BJ (cell line): Measurements from ENCODE around the gene SPSB4. TPM values are rescaled to one million over a fixed set of nuclear protein-coding genes. Genes with fewer than 3 reads are reported as not detected.

Experiments
- CTCF ChIA-PET: fragments of 350-600 bp; formaldehyde crosslinking; extraction: SDS; loops from one replicate; lab custom pipeline; 2021; ENCODE audit warnings: antibody characterized with exemption, inconsistent platforms; lab: Yijun Ruan, JAX
- POLR2A ChIA-PET: fragments of 300-600 bp; sonication (Branson Sonifier 250); formaldehyde crosslinking; extraction: SDS; loops from one replicate; lab custom pipeline; 2021; ENCODE audit warnings: antibody characterized with exemption; lab: Charles Lee
- DNase-seq: peaks from one replicate; pipeline ENCODE4 v3.0.0-alpha.2; 2011; ENCODE audit warnings: low read depth
- H3K27me3 ChIP-seq: 2 replicates; pipeline ENCODE4 v1.6.0; 2011; ENCODE audit warnings: low read length; ENCODE audit not compliant: control insufficient read depth, insufficient read depth
- H3K36me3 ChIP-seq: 2 replicates; pipeline ENCODE4 v1.5.1; 2011; ENCODE audit warnings: low read length; ENCODE audit not compliant: control insufficient read depth, insufficient read depth
- H3K4me3 ChIP-seq: 2 replicates; pipeline ENCODE4 v1.5.1; 2011; ENCODE audit warnings: low read depth, mild to moderate bottlenecking, control low read depth, low read length
- polyA plus RNA-seq: library from polyadenylated mRNA; depleted of rRNA; stranded (reverse); fragments of >200 nt; gene quantifications from 2 replicates; pipeline ENCODE4 v1.2.3, GENCODE V29; 2011
- TF ChIP-seq, protein P1 (sequence below): IDR thresholded peaks from 2 replicates; pipeline ENCODE4 v1.5.1; 2011; ENCODE audit warnings: low read depth, mild to moderate bottlenecking, control low read depth, inconsistent platforms, low read length, moderate library complexity; ENCODE audit not compliant: insufficient read depth

Gene SPSB4
- polyA plus RNA-seq, 1 experiment = not detected

DNA sequence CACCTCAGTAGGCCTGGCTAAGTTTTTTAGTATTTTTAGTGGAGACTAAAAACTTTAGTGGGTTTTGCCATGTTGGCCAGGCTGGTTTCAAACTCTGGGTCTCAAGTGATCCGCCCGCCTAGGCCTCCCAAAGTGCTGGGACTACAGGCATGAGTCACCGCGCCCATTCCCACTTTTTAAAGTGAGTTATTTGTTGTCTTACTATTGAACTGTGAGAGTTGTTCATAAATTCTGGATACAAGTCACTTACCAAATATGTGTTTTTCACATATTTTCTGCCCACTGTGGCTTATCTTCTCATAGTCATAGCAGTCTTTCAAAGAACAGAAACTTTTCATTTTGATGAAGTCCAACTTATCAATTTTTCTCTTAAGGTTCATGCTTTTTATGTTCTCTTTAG is 29.9 kb upstream of the SPSB4 start:
- TF ChIP-seq, protein P1, sequence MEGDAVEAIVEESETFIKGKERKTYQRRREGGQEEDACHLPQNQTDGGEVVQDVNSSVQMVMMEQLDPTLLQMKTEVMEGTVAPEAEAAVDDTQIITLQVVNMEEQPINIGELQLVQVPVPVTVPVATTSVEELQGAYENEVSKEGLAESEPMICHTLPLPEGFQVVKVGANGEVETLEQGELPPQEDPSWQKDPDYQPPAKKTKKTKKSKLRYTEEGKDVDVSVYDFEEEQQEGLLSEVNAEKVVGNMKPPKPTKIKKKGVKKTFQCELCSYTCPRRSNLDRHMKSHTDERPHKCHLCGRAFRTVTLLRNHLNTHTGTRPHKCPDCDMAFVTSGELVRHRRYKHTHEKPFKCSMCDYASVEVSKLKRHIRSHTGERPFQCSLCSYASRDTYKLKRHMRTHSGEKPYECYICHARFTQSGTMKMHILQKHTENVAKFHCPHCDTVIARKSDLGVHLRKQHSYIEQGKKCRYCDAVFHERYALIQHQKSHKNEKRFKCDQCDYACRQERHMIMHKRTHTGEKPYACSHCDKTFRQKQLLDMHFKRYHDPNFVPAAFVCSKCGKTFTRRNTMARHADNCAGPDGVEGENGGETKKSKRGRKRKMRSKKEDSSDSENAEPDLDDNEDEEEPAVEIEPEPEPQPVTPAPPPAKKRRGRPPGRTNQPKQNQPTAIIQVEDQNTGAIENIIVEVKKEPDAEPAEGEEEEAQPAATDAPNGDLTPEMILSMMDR = no peak
- H3K4me3 ChIP-seq = no peak overlapping the region
- ChIA-PET POLR2A (no interaction called here), CTCF (interaction anchor here (1.1 to 1.3 kb wide), 2 partner anchors 10 to 85 kb away, joined by 3 to 5 read pairs; no protein-coding TSS in a partner anchor)
- no peak for DNase-seq
- H3K27me3 ChIP-seq = no peaks in the 10 kb centered on the region
- H3K36me3 ChIP-seq = no peaks in the 10 kb centered on the region

DNA sequence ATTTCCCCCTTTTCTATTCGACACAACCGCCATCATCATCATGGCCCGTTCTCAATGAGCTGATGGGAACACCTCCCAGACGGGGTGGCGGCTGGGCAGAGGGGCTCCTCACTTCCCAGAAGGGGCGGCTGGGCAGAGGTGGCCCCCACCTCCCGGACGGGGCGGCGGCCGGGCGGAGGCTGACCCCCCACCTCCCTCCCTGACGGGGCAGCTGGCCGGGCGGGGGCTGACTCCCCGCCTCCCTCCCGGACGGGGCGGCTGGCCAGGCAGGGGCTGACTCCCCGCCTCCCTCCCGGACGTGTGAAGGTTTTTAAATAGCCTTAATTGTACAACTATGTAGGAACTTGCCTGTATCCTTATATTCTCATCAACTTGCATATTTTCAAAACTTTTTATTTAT is 20.9 kb upstream of the SPSB4 start:
- ChIA-PET CTCF (interaction anchor here (1.6 kb wide), 1 partner anchor 18 kb away, joined by 8 read pairs; no protein-coding TSS in a partner anchor), POLR2A (no interaction called here)
- TF ChIP-seq, protein P1 = no peak
- Histone ChIP-seq H3K36me3 (no peaks in the 10 kb centered on the region), H3K27me3 (no peaks in the 10 kb centered on the region), H3K4me3 (no peak overlapping the region)
- no peak for DNase-seq

DNA sequence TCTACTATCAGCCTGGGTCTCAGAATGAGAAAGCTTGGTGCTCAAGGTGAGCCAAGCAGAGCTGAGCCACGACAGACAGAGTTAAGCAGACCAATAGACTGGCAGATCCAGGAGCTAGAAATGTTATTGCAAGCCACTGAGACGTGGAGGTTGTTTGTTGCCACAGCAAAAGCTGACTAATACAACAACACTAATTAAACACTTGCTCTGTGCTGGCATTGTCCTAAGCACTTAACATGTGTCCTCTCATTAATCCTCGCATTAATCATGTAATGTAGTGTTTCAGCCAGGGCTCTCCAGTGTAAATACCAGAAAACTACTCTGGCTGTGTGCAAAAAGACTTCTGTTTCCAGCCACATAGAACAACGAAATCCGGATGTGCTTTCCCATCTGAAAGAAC is 11.6 kb upstream of the SPSB4 start:
- DNase-seq = no peak
- H3K4me3 ChIP-seq = no peak overlapping the region
- CTCF ChIA-PET = interaction anchor here (1.2 kb wide), 1 partner anchor 23 kb away, joined by 3 read pairs; no protein-coding TSS in a partner anchor
- H3K27me3 ChIP-seq = no peaks in the 10 kb centered on the region
- POLR2A ChIA-PET = interaction anchor here (0.6 kb wide), 1 partner anchor 353 kb away, joined by 3 read pairs; no protein-coding TSS in a partner anchor
- TF ChIP-seq, protein P1 = no peak
- H3K36me3 ChIP-seq = no peaks in the 10 kb centered on the region

DNA sequence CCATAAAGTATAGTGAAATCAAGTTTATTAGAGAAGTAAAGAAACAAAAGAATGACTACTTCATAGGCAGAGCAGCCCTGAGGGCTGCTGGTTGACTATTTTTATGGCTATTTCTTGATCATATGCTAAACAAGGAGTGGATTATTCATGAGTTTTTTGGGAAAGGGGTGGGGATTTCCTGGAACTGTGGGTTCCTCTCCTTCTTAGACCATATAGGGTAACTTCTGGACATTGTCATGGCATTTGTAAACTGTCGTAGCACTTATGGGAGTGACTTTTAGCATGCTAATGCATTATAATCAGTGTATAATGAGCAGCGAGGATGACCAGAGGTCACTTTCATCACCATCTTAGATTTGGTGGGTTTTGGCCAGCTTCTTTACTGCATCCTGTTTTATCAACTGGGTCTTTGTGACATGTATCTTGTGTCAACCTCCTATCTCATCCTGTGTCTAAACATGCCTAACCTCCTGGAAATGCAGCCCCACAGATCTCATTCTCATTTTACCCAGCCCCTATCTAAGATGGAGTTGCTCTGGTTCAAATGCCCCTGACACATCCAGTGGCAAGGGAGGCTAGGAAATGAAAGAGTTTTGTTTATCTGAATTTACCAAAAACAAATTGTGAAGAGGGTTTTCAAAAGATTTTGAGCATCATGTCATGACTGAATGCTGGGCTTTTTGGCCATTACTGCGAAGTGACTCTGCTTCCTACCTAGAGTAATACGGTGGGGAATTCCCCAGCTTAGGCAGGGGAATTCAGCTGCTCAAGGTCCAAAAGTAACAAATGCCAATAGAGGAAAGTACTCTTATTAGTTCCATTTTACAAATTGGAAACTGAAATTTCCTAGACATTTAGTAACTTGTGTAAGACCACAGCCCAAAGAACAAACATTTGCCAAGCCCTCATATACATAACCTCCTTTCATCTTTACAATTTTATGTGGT is 6.2 kb upstream of the SPSB4 start:
- DNase-seq = no peak
- Histone ChIP-seq H3K27me3 (0 out of 2 replicates have a peak, but pooled peaks cover 3% of the 10 kb centered on the region), H3K36me3 (no peaks in the 10 kb centered on the region), H3K4me3 (no peak overlapping the region)
- TF ChIP-seq, protein P1 = no peak
- ChIA-PET POLR2A (no interaction called here), CTCF (interaction anchor here (0.7 kb wide), 1 partner anchor 22 kb away, joined by 3 read pairs; no protein-coding TSS in a partner anchor)

DNA sequence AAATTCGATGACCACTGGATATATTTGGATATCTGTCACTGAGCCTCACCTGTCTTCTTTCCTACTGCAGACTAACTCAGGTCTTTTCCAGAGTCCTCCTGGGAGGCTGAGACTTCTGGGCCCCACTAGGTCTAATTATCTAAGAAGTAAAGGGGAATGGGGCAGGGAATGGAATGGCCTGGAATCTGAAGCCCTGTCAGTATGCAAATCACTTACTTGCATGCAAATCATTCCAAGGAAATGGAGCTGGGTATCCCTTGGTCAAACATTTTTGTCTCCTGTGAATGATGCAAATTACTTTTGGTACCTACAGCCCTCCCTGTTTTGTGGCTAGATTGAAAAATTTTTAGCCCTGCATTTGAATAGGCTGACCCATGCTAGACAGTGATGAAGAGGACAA is 5.3 kb upstream of the SPSB4 start:
- TF ChIP-seq, protein P1 = no peak
- DNase-seq = no peak
- Histone ChIP-seq H3K27me3 (peaks cover 7% of the 10 kb centered on the region), H3K4me3 (no peak overlapping the region), H3K36me3 (no peaks in the 10 kb centered on the region)
- ChIA-PET POLR2A (no interaction called here), CTCF (interaction anchor here (0.7 kb wide), 1 partner anchor 21 kb away, joined by 3 read pairs; no protein-coding TSS in a partner anchor)
